SJCRH30 (cell line): ENCODE measurements around the gene IPPK. TPM values are rescaled to one million over a fixed set of nuclear protein-coding genes. Genes with fewer than 3 reads are reported as not detected.

Experiments
- DNase-seq, 2 experiments: peaks; one replicate each; pipeline ENCODE4 v3.0.0-alpha.2; 2015 to 2020
- H3K27ac ChIP-seq: fragments of 250-450 bp; sonication (Bioruptor Pico); 2 replicates; pipeline ENCODE4 v1.5.1; 2020; ENCODE audit warnings: mild to moderate bottlenecking, moderate library complexity
- H3K27me3 ChIP-seq: fragments of 250-450 bp; sonication (Bioruptor Pico); 2 replicates; pipeline ENCODE4 v1.5.1; 2020; ENCODE audit warnings: mild to moderate bottlenecking, moderate library complexity
- H3K36me3 ChIP-seq: fragments of 250-450 bp; sonication (Bioruptor Pico); 2 replicates; pipeline ENCODE4 v1.5.1; 2020; ENCODE audit warnings: mild to moderate bottlenecking, moderate library complexity
- H3K4me1 ChIP-seq: fragments of 250-450 bp; sonication (Bioruptor Pico); 2 replicates; pipeline ENCODE4 v1.5.1; 2020; ENCODE audit warnings: mild to moderate bottlenecking, moderate library complexity
- H3K4me3 ChIP-seq: fragments of 250-450 bp; sonication (Bioruptor Pico); 2 replicates; pipeline ENCODE4 v1.5.1; 2020; ENCODE audit warnings: mild to moderate bottlenecking, moderate library complexity
- H3K9me3 ChIP-seq: fragments of 250-450 bp; sonication (Bioruptor Pico); replicated peaks from 2 replicates; pipeline ENCODE4 v1.5.1; 2020; ENCODE audit warnings: mild to moderate bottlenecking, moderate library complexity
- total RNA-seq: library from RNA; depleted of rRNA; stranded (reverse); fragments of >200 nt; shearing (Covaris generic); gene quantifications from 2 replicates; pipeline ENCODE4 v1.2.3, GENCODE V29; 2014; rRNA removed

Gene IPPK, protein sequence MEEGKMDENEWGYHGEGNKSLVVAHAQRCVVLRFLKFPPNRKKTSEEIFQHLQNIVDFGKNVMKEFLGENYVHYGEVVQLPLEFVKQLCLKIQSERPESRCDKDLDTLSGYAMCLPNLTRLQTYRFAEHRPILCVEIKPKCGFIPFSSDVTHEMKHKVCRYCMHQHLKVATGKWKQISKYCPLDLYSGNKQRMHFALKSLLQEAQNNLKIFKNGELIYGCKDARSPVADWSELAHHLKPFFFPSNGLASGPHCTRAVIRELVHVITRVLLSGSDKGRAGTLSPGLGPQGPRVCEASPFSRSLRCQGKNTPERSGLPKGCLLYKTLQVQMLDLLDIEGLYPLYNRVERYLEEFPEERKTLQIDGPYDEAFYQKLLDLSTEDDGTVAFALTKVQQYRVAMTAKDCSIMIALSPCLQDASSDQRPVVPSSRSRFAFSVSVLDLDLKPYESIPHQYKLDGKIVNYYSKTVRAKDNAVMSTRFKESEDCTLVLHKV
- total RNA-seq = 15.8 and 16.7 TPM in 2 replicates

DNA sequence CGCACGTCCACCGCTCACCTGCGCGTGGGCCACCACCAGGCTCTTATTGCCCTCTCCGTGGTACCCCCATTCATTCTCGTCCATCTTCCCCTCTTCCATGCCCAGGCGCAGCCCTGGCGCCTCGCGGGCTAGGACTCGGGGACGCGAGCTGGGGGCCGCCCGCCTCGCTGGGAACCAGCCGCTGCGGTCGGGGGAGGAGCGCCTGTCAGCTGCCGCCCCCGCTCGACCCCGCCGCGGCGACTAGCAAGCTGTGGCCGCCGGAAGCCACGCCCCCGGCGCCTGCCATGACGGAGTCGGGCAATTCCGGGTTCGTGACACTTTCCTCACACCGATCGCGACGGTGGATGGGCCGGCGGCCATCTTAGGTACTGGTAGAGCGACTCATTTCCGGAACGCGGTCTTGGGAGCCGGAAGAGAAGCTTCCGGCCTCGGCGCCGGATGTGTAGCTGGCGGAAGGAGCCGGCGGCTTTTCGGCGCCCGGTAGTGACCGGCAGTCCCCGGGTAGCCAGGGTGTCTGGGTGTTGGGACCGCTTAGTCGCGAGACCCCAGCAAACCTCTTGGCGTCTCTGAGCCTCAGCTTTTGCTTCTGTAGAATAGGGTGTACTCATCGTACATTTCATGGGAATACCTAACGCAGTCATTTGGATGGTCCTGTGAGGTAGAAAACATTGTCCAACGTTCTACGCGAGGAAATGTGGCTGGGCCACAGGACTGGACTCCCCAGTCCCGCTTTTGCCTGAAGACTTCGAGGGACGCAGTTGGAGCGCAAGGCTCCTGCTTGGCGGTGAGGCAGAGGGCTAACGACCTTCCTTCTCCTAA, at the start of gene IPPK:
TSS of gene IPPK (minus strand) at position 242 of the 819 bp plus-strand sequence. CDS start at position 99, 143 bp downstream.
- peak; percentile 99 to 100 for DNase-seq
- Histone ChIP-seq H3K27ac (peak within 1 kb of the TSS; percentile 63), H3K9me3 (no peaks in the 10 kb centered on the region), H3K36me3 (no peaks in the 10 kb centered on the region), H3K27me3 (no peaks in the 10 kb centered on the region), H3K4me3 (peak within 1 kb of the TSS; percentile 79), H3K4me1 (no peaks in the 10 kb centered on the region; the same call in 1 of the 2 replicates)

DNA sequence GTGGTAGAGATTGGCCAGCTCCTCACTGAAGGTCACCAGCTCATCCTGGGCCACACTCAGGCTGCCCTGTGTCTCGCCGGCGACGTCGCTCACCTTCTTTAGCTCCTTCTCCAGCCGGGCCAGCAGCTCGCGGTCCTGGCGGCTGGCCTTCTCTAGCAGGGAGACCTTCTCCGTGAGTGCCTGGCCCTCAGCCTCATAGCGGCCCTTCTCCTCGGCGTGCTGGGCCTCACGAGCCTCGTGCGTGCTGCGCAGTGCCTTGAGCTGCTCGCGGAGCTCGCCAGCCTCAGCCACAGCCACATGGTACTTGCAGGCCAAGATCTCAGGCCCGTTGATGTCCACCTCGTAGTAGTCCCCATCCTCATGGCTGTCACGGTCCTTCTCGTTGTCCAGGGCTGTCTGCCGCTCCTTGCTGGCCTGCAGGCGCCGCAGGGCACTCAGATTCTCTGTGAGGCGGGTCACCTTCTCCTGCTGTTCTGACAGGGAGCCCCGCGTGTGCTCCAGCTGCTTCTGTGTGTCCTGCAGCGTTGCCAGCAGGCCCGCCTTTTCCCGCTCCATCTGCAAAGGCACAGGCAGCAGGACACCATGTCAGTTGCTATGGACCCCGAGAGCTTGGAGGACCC, 49.2 kb upstream of the IPPK start:
- Histone ChIP-seq H3K27ac (no peak overlapping the region), H3K36me3 (peaks cover 87% of the 10 kb centered on the region), H3K4me1 (no peaks in the 10 kb centered on the region), H3K4me3 (no peak overlapping the region), H3K27me3 (no peaks in the 10 kb centered on the region), H3K9me3 (no peaks in the 10 kb centered on the region)
- no peak for DNase-seq

GRCh38 chr9:92718086-92719001, 48.4 kb upstream of the IPPK start:
- Histone ChIP-seq H3K4me3 (no peak overlapping the region), H3K4me1 (no peaks in the 10 kb centered on the region), H3K27me3 (no peaks in the 10 kb centered on the region), H3K27ac (no peak overlapping the region), H3K9me3 (no peaks in the 10 kb centered on the region), H3K36me3 (peaks cover 91% of the 10 kb centered on the region)
- DNase-seq = no peak

GRCh38 chr9:92717201-92718085, 47.5 kb upstream of the IPPK start:
- Histone ChIP-seq H3K4me1 (no peaks in the 10 kb centered on the region), H3K9me3 (no peaks in the 10 kb centered on the region), H3K36me3 (peaks cover 89% of the 10 kb centered on the region), H3K27me3 (no peaks in the 10 kb centered on the region), H3K4me3 (no peak overlapping the region), H3K27ac (no peak overlapping the region)
- DNase-seq = no peak

DNA sequence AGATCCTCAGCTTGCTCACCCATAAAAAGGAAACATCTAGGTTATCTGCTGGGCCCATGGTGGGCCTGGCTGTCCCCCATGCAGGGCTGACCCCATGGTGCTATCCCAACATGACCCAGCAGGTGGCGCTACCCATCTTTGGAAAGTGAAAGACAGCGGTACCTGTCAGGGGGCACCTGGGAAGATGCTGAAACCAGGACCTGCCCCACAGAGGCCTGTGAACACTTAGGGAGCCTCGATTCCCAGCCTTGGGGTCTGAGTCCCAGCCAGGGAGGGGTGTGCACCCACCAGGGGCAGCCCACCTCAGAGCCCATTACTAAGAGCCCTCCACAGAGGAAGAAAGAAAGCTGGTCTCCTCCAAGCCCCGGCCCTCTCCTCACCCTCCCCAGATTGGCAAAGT, 46.6 kb upstream of the IPPK start:
- Histone ChIP-seq H3K36me3 (peaks cover 89% of the 10 kb centered on the region), H3K4me1 (no peaks in the 10 kb centered on the region), H3K9me3 (no peaks in the 10 kb centered on the region), H3K27ac (no peak overlapping the region), H3K27me3 (no peaks in the 10 kb centered on the region), H3K4me3 (no peak overlapping the region)
- peak; percentile 67 to 79 for DNase-seq

DNA sequence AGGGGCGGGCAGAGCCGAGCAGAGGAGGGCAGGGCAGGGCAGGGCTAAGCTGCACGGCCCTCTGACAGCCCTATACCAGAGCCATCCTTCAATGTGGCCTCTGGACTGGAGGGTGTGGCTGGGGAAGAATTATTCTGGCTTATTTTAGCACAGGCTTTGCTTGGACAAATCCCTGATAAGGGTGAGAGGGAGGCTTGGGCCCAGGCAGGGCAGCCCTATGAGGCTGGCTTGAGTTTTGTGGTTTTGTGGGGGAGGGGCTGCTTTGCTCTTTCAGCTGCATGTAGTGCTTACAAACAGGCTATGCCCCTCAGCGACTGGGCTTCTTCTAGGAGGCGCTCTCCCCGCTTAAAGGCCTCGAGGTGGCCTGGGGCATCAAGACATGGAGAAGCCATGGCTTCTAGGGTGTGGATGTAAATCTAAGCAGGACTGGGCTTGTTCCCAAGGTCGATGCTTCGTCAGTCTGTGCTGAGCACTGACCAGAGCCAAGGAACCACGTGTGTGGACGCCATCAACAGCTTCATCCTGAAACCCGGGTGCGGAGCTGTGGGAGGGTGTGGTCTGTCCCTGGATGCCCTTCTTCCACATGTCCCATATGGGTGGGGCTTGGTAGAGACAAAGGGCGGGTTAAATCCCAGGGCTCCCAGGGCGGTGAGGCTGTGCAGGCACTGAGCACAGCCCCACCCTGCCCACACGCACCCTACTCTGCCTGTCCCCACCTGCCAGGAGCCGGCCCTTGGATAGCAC, 45.7 kb upstream of the IPPK start:
- H3K36me3 ChIP-seq = peaks cover 89% of the 10 kb centered on the region
- no peak overlapping the region for H3K4me3 ChIP-seq
- DNase-seq = no peak
- H3K27ac ChIP-seq = no peak overlapping the region
- no peaks in the 10 kb centered on the region for H3K4me1 ChIP-seq
- no peaks in the 10 kb centered on the region for H3K27me3 ChIP-seq
- no peaks in the 10 kb centered on the region for H3K9me3 ChIP-seq

DNA sequence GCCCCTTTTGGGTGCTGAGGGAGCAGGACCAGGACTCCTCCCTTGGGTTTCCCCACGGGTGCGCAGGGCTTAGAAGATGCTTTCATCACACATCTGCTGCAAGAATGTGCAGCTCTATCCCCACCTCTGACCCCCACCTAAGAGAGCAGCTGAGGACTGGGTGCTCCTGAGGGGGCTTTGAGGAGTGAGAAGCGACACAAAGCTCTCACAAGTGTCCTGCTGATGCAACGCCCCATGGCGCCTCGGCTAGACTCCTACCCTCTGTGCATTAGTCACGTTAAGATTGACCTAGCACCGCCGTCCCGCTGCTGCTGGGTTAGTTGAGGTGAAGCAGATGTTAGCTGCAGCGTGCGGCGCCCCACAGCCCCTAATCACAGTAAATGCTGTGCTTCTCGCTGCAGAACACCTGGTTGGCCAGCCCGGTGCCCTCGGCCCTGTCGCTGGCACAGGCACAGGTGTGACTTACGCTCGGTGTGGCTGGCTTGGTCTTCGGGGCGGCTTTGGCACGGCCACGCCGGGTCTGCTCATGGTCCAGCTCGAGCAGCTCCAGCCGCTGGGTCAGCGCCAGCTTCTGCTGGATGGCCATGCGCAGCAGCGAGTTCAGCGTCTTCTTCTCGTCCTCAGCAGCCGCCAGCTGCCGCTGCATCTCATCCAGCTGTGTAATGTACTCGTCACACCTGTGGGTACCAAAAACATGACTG, 45.0 kb upstream of the IPPK start:
- peaks cover 83% of the 10 kb centered on the region for H3K36me3 ChIP-seq
- H3K27ac ChIP-seq = no peak overlapping the region
- H3K9me3 ChIP-seq = no peaks in the 10 kb centered on the region
- no peaks in the 10 kb centered on the region for H3K4me1 ChIP-seq
- no peaks in the 10 kb centered on the region for H3K27me3 ChIP-seq
- H3K4me3 ChIP-seq = no peak overlapping the region
- no peak for DNase-seq

DNA sequence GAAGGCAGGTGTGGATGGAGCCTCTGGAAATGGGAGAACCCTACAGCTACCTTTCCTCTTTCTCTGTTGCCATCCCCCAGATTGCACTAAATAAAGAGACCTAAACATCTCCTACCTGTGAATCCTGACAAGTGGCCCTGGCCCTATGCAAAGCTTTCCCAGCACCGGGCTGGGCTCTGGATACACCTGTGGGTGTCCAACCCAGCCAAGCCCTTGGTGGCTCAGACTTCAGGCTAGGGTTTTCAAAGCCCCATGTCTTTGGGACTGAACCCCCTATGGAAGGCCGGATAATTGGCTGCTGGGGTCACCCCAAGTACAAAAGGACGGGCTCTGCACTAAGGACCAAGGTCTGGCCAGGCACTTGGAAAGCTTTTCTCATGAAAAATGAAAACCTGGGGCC, 44.1 kb upstream of the IPPK start:
- H3K4me3 ChIP-seq = no peak overlapping the region
- no peaks in the 10 kb centered on the region for H3K9me3 ChIP-seq
- H3K27me3 ChIP-seq = no peaks in the 10 kb centered on the region
- no peak overlapping the region for H3K27ac ChIP-seq
- no peak for DNase-seq
- H3K4me1 ChIP-seq = no peaks in the 10 kb centered on the region
- peaks cover 74% of the 10 kb centered on the region for H3K36me3 ChIP-seq

GRCh38 chr9:92713528-92713927, 43.6 kb upstream of the IPPK start:
- no peak for DNase-seq
- Histone ChIP-seq H3K27me3 (no peaks in the 10 kb centered on the region), H3K36me3 (peaks cover 73% of the 10 kb centered on the region), H3K9me3 (no peaks in the 10 kb centered on the region), H3K4me1 (no peaks in the 10 kb centered on the region), H3K4me3 (no peak overlapping the region), H3K27ac (no peak overlapping the region)

- Histone ChIP-seq H3K4me3 (no peak overlapping the region), H3K9me3 (no peaks in the 10 kb centered on the region), H3K36me3 (peaks cover 65% of the 10 kb centered on the region), H3K27me3 (no peaks in the 10 kb centered on the region), H3K4me1 (no peaks in the 10 kb centered on the region), H3K27ac (no peak overlapping the region)
- DNase-seq = no peak
Measured at GRCh38 chr9:92712767-92713166, 42.8 kb upstream of the IPPK start.

- H3K27me3 ChIP-seq = no peaks in the 10 kb centered on the region
- DNase-seq = no peak
- peaks cover 58% of the 10 kb centered on the region for H3K36me3 ChIP-seq
- no peaks in the 10 kb centered on the region for H3K9me3 ChIP-seq
- H3K4me1 ChIP-seq = no peaks in the 10 kb centered on the region
- no peak overlapping the region for H3K27ac ChIP-seq
- no peak overlapping the region for H3K4me3 ChIP-seq
Measured at GRCh38 chr9:92711844-92712243, 41.9 kb upstream of the IPPK start.

GRCh38 chr9:92711146-92711545, 41.2 kb upstream of the IPPK start:
- Histone ChIP-seq H3K4me3 (no peak overlapping the region), H3K27ac (no peak overlapping the region), H3K9me3 (no peaks in the 10 kb centered on the region), H3K27me3 (no peaks in the 10 kb centered on the region), H3K36me3 (peaks cover 55% of the 10 kb centered on the region), H3K4me1 (no peaks in the 10 kb centered on the region)
- DNase-seq = no peak
